GM20000 (cell line): ENCODE results near the gene PANK4.

Experiments used
- DNase-seq: peaks from one replicate; pipeline ENCODE4 v3.0.0; 2012; ENCODE audit warnings: low spot score
- TF ChIP-seq, protein P1 (sequence below): IDR thresholded peaks from 2 replicates; pipeline ENCODE4 v1.5.1; 2012; ENCODE audit warnings: mild to moderate bottlenecking, control low read depth; ENCODE audit errors: extremely low read depth, missing control alignments

The PANK4 gene

DNA sequence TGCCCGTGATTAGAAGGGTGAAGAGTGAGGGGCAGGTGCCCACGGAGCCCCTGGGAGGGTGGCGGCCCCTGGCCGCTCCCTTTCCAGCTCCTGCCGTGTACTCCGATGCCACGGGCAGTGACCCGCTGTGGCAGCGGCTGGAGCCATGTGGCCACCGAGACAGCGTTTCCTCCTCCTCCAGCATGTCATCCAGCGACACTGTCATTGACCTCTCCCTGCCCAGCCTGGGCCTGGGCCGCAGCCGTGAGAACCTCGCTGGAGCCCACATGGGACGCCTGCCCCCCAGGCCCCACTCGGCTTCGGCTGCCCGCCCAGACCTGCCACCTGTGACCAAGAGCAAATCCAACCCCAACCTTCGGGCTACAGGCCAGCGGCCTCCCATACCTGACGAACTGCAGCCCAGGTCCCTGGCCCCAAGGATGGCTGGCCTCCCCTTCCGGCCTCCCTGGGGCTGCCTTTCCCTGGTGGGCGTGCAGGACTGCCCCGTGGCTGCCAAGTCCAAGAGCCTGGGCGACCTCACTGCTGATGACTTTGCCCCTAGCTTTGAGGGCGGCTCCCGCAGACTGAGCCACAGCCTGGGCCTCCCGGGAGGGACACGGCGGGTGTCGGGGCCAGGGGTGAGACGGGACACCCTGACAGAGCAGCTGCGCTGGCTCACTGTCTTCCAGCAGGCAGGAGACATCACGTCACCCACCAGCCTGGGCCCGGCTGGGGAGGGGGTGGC is 22.0 kb downstream of the PANK4 start:
- no peak for DNase-seq
- TF ChIP-seq, protein P1, sequence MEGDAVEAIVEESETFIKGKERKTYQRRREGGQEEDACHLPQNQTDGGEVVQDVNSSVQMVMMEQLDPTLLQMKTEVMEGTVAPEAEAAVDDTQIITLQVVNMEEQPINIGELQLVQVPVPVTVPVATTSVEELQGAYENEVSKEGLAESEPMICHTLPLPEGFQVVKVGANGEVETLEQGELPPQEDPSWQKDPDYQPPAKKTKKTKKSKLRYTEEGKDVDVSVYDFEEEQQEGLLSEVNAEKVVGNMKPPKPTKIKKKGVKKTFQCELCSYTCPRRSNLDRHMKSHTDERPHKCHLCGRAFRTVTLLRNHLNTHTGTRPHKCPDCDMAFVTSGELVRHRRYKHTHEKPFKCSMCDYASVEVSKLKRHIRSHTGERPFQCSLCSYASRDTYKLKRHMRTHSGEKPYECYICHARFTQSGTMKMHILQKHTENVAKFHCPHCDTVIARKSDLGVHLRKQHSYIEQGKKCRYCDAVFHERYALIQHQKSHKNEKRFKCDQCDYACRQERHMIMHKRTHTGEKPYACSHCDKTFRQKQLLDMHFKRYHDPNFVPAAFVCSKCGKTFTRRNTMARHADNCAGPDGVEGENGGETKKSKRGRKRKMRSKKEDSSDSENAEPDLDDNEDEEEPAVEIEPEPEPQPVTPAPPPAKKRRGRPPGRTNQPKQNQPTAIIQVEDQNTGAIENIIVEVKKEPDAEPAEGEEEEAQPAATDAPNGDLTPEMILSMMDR: no peak

DNA sequence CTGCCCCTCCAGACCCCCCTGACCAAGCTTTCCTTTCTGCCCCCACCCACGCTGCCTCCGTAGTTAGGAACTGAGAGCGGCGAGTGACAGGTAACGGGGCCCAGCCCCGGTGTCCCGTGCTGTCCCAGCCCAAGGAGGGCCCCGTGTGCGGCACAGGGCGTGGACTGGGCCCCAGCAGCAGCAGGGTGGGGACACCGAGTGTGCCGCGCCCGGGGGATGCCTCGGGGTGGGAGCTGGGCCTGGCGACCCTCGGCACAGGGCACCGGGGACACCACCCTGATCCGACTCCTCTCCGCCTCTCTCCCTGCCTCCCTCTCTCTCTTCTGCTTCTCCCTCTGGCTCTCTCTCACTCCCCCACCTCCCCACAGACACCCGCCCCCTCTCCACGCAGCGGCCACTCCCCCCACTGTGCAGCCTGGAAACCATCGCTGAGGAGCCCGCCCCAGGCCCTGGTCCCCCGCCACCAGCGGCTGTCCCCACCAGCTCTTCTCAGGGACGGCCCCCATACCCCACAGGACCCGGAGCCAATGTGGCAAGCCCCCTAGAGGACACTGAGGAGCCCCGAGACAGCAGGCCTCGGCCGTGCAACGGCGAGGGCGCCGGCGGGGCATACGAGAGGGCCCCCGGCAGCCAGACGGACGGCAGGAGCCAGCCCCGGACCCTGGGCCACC is 22.7 kb downstream of the PANK4 start:
- DNase-seq: no peak
- TF ChIP-seq, protein P1: no peak

DNA sequence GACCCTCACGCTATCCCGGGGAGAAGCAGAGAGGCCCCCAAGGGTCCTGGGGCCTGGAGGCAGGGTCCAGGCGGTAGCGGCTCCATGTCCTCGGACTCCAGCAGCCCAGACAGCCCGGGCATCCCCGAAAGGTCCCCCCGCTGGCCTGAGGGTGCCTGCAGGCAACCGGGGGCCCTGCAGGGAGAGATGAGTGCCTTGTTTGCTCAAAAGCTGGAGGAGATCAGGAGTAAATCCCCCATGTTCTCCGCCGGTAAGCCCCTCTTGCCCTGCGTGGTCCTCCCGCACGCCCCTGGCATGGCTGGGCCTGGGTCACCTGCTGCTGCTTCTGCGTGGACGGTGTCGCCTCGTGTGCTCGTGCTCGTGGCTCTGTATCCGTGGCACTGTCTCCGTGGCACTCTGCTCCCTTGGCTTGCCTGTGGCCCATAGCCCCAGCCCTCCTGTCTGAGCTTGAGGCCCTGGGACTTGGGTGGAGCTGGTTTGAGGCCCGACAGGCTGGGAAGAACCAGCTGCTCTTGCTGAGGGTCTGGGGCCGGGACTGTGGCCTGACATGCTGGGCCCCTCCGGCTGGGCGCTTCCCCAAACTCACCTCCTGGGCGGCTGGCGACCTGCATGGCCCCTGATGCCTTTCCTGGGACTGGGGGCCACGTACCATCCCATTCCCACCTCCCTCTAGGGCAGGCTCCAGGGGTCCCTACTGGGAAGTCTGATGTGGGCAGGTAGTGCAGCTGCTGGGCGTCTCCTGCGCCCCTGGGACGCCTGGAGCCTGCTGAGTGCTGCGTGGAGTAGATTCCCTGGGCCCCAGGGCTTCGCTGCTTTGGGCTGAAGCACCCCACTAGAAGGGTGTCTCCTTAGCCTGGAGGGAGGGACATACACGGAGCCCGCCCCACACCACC is 23.5 kb downstream of the PANK4 start:
- TF ChIP-seq, protein P1: no peak
- no peak for DNase-seq

DNA sequence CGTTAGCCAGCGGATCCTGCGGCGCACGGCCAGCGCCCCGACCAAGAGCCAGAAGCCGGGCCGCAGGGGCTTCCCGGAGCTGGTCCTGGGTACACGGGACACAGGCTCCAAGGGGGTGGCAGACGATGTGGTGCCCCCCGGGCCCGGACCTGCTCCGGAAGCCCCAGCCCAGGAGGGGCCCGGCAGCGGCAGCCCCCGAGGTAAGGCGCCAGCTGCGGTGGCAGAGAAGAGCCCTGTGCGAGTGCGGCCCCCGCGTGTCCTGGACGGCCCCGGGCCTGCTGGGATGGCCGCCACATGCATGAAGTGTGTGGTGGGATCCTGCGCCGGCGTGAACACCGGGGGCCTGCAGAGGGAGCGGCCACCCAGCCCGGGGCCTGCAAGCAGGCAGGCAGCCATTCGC is 24.2 kb downstream of the PANK4 start:
- no peak for DNase-seq
- TF ChIP-seq, protein P1: no peak

DNA sequence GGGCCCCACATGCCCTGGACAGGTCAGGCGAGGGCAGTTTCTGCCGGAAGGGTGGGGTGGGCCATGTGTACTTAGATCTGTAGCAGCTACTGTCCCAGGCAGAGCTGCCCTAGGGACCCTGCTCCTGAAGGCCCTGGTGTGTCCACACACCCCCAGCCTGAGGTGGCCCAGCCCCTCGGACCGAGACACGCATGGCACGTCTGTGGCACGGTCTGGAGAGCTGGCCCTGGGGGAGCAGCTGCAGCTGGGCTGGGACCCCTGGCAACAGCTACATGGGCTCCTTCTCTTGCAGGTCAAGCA is 24.6 kb downstream of the PANK4 start:
- TF ChIP-seq, protein P1: no peak
- no peak for DNase-seq

DNA sequence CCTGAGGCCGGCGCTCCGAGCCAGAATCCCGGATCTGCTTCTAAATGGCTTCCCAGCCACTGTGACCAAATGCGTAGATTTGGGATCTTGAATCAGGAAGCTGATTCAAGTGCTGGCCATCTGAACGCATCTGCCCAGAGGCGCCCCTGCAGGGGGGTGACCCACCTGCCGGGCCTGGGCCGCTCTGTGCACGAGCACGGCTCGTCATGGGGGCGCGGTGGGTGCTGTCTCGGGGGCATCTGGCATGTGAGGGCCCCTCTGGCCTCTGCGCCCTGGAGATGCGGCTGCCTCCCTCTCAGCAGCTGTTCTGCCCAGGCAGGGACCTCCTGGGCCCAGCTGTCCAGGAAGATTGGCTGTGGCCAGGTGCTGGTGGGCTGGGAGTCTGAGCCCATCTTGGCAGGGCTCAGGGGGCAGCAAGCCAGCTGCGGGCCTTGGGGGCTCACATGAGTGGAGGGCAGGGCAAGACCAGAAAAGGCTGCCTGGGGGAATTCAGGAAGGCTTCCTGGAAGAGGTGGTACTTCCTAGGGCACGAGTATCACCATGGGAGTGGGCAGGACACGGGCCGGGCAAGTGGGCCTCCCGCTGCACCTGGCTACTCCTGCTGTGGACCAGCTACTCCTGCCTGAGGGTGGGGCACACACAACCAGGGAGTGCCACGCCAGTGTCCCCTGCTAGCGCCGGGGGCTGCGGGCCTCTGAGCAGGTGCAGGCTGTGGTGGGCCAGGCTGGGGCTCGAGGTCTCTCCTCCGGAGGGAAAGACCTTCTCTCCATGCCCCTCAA is 25.2 kb downstream of the PANK4 start:
- DNase-seq: no peak
- TF ChIP-seq, protein P1: no peak
